ENCODE measurements around the gene MORN1. TPM values are rescaled to one million over a fixed set of nuclear protein-coding genes. Genes with fewer than 3 reads are reported as not detected.
A peak's percentile ranks its signal among the peaks of the same experiment; 100 is the strongest.

Gene MORN1
- total and polyA plus RNA-seq, 9 of the 15 experiments (the other 6 are each of a cell fraction or from before 2014, with no cell fraction given) = 0.24 to 9.3 (median 4.2) TPM

DNA sequence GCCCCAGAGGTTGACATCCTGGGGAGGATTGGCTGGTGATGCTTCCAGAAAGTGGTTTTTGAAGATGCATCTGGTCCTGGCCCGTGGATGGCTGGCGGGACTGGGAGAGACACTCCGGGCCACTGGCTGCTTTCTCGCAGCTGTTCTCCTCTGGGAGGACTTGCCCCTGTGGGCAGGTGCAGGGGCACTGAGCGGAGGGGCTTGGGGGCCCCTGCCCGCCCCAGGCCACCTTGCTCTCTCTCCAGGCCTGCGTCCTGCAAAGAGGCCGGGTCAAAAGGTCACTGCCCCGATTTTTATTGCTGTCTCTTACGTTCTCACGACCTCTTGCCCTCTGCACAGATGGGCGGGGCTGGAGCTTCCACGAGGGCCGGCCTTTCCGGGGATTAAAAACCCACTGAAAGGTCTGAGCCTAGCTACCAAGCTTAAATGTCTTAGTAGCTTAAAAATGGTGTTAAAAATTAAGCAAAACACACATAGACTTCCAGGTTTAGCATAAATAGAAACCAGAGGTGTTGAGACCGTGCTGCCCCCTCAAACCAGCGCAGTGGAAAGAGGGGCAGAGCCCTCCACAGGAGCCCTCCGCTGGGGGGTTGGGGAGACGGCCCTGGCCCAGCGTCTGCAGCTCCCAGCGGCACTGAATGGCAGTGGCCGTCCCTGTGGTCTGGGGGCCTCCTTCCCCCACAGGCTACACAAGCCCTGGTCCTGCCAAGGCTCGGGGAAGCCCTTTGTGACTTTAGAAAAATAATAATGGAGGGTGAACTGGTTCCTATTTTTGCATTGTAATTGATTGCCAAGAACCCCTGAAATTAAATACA is 119.3 kb downstream of the MORN1 start (continued):
- TF ChIP-seq NR2C1 (IDR thresholded peaks at IDR 0.05) (no peak), NR2C1 (tag; IDR thresholded peaks at IDR 0.05) (0 out of 2 replicates have a peak, but pooled peaks have one; percentile 30), PHF20 (IDR thresholded peaks at IDR 0.05; ENCODE audit: partially characterized antibody) (no peak)

Other genes with a start within 250 kb of the MORN1 start
Only the 7 nearest of the 10 such genes appear.
- gene SKI, start 163.2 kb downstream of the MORN1 start, total RNA-seq (2014; rRNA removed) = 10.8 and 16.6 TPM in 2 replicates
- 2.8 and 3.2 TPM in 2 replicates for gene SKI, start 163.2 kb downstream of the MORN1 start, total RNA-seq (2014; rRNA removed; fragmentation: Illumina TruSeq; extraction: Trizol)
- gene SKI, start 163.2 kb downstream of the MORN1 start, total RNA-seq (2015; rRNA removed; fragmentation: Illumina TruSeq; extraction: Trizol) = 4.6 and 5.6 TPM in 2 replicates
- 55.4 and 60.5 TPM in 2 replicates for gene SKI, start 163.2 kb downstream of the MORN1 start, total RNA-seq (2021)
- 3.1 and 4.6 TPM in 2 replicates for gene SKI, start 163.2 kb downstream of the MORN1 start, polyA plus RNA-seq (2011; rRNA removed)
- 15.8 and 21.4 TPM in 2 replicates for gene SKI, start 163.2 kb downstream of the MORN1 start, polyA plus RNA-seq (2014; fragmentation: Illumina TruSeq; extraction: Trizol)
- gene SKI, start 163.2 kb downstream of the MORN1 start, polyA plus RNA-seq (2014; fragmentation: Nextera tagmentation; extraction: Ambion mirVana) = under 1 TPM; 0.10 to 0.39 TPM
- 16.4 and 17.0 TPM in 2 replicates for gene SKI, start 163.2 kb downstream of the MORN1 start, polyA plus RNA-seq (2014; rRNA removed)
- 63.1 and 109 TPM in 2 replicates for gene RER1, start 287 bp upstream of the MORN1 start, total RNA-seq (2014; rRNA removed)
- 183 and 211 TPM in 2 replicates for gene RER1, start 287 bp upstream of the MORN1 start, total RNA-seq (2014; rRNA removed; fragmentation: Illumina TruSeq; extraction: Trizol)
- gene RER1, start 287 bp upstream of the MORN1 start, total RNA-seq (2015; rRNA removed; fragmentation: Illumina TruSeq; extraction: Trizol) = 146 and 153 TPM in 2 replicates
- gene RER1, start 287 bp upstream of the MORN1 start, total RNA-seq (2021) = 219 and 235 TPM in 2 replicates
- gene RER1, start 287 bp upstream of the MORN1 start, polyA plus RNA-seq (2011; rRNA removed) = 316 and 354 TPM in 2 replicates
- gene RER1, start 287 bp upstream of the MORN1 start, polyA plus RNA-seq (2014; fragmentation: Illumina TruSeq; extraction: Trizol) = 299 and 323 TPM in 2 replicates
- gene RER1, start 287 bp upstream of the MORN1 start, polyA plus RNA-seq (2014; fragmentation: Nextera tagmentation; extraction: Ambion mirVana) = 10 to 100 TPM; 19.6 to 34.5 TPM
- 216 and 249 TPM in 2 replicates for gene RER1, start 287 bp upstream of the MORN1 start, polyA plus RNA-seq (2014; rRNA removed)
- gene PEX10, start 21.0 kb upstream of the MORN1 start, total RNA-seq (2014; rRNA removed) = 24.5 and 26.2 TPM in 2 replicates
- 5.6 and 5.7 TPM in 2 replicates for gene PEX10, start 21.0 kb upstream of the MORN1 start, total RNA-seq (2014; rRNA removed; fragmentation: Illumina TruSeq; extraction: Trizol)
- gene PEX10, start 21.0 kb upstream of the MORN1 start, total RNA-seq (2015; rRNA removed; fragmentation: Illumina TruSeq; extraction: Trizol) = 8.4 and 9.3 TPM in 2 replicates
- 18.2 and 18.7 TPM in 2 replicates for gene PEX10, start 21.0 kb upstream of the MORN1 start, total RNA-seq (2021)
- 8.7 and 9.4 TPM in 2 replicates for gene PEX10, start 21.0 kb upstream of the MORN1 start, polyA plus RNA-seq (2011; rRNA removed)
- gene PEX10, start 21.0 kb upstream of the MORN1 start, polyA plus RNA-seq (2014; fragmentation: Illumina TruSeq; extraction: Trizol) = 6.4 and 10.6 TPM in 2 replicates
- under 1 TPM; 0.03 to 0.11 TPM for gene PEX10, start 21.0 kb upstream of the MORN1 start, polyA plus RNA-seq (2014; fragmentation: Nextera tagmentation; extraction: Ambion mirVana)
- gene PEX10, start 21.0 kb upstream of the MORN1 start, polyA plus RNA-seq (2014; rRNA removed) = 18.8 and 22.5 TPM in 2 replicates
- gene PLCH2, start 84.7 kb upstream of the MORN1 start, total RNA-seq (2014; rRNA removed) = not detected in 2 replicates
- not detected in 2 replicates for gene PLCH2, start 84.7 kb upstream of the MORN1 start, total RNA-seq (2014; rRNA removed; fragmentation: Illumina TruSeq; extraction: Trizol)
- gene PLCH2, start 84.7 kb upstream of the MORN1 start, total RNA-seq (2015; rRNA removed; fragmentation: Illumina TruSeq; extraction: Trizol) = not detected in 2 replicates
- 0.04 and 0.16 TPM in 2 replicates for gene PLCH2, start 84.7 kb upstream of the MORN1 start, total RNA-seq (2021)
- gene PLCH2, start 84.7 kb upstream of the MORN1 start, polyA plus RNA-seq (2011; rRNA removed) = not detected in 2 replicates
- gene PLCH2, start 84.7 kb upstream of the MORN1 start, polyA plus RNA-seq (2014; fragmentation: Illumina TruSeq; extraction: Trizol) = not detected in 2 replicates
- not detected for gene PLCH2, start 84.7 kb upstream of the MORN1 start, polyA plus RNA-seq (2014; fragmentation: Nextera tagmentation; extraction: Ambion mirVana)
- gene PLCH2, start 84.7 kb upstream of the MORN1 start, polyA plus RNA-seq (2014; rRNA removed) = not detected in 2 replicates
- gene PANK4, start 135.0 kb upstream of the MORN1 start, total RNA-seq (2014; rRNA removed) = 39.6 and 50.7 TPM in 2 replicates
- 15.3 and 19.2 TPM in 2 replicates for gene PANK4, start 135.0 kb upstream of the MORN1 start, total RNA-seq (2014; rRNA removed; fragmentation: Illumina TruSeq; extraction: Trizol)
- 29.7 and 32.0 TPM in 2 replicates for gene PANK4, start 135.0 kb upstream of the MORN1 start, total RNA-seq (2015; rRNA removed; fragmentation: Illumina TruSeq; extraction: Trizol)
- gene PANK4, start 135.0 kb upstream of the MORN1 start, total RNA-seq (2021) = 55.6 and 61.3 TPM in 2 replicates
- 23.3 and 39.3 TPM in 2 replicates for gene PANK4, start 135.0 kb upstream of the MORN1 start, polyA plus RNA-seq (2011; rRNA removed)
- gene PANK4, start 135.0 kb upstream of the MORN1 start, polyA plus RNA-seq (2014; fragmentation: Illumina TruSeq; extraction: Trizol) = 31.5 and 31.8 TPM in 2 replicates
- gene PANK4, start 135.0 kb upstream of the MORN1 start, polyA plus RNA-seq (2014; fragmentation: Nextera tagmentation; extraction: Ambion mirVana) = 1 to 10 TPM in 1 of 2 experiments, under 1 TPM in 1; 0.93 to 1.4 TPM
- 41.3 and 42.3 TPM in 2 replicates for gene PANK4, start 135.0 kb upstream of the MORN1 start, polyA plus RNA-seq (2014; rRNA removed)
- not detected in 2 replicates for gene HES5, start 138.7 kb upstream of the MORN1 start, total RNA-seq (2014; rRNA removed)
- not detected in 2 replicates for gene HES5, start 138.7 kb upstream of the MORN1 start, total RNA-seq (2014; rRNA removed; fragmentation: Illumina TruSeq; extraction: Trizol)
- gene HES5, start 138.7 kb upstream of the MORN1 start, total RNA-seq (2015; rRNA removed; fragmentation: Illumina TruSeq; extraction: Trizol) = not detected in 2 replicates
- gene HES5, start 138.7 kb upstream of the MORN1 start, total RNA-seq (2021) = not detected in 2 replicates
- gene HES5, start 138.7 kb upstream of the MORN1 start, polyA plus RNA-seq (2011; rRNA removed) = not detected in 2 replicates
- not detected in 2 replicates for gene HES5, start 138.7 kb upstream of the MORN1 start, polyA plus RNA-seq (2014; fragmentation: Illumina TruSeq; extraction: Trizol)
- not detected for gene HES5, start 138.7 kb upstream of the MORN1 start, polyA plus RNA-seq (2014; fragmentation: Nextera tagmentation; extraction: Ambion mirVana)
- not detected in 2 replicates for gene HES5, start 138.7 kb upstream of the MORN1 start, polyA plus RNA-seq (2014; rRNA removed)
- gene TNFRSF14, start 164.8 kb upstream of the MORN1 start, total RNA-seq (2014; rRNA removed) = 0.68 and 0.73 TPM in 2 replicates
- 0.11 and 0.16 TPM in 2 replicates for gene TNFRSF14, start 164.8 kb upstream of the MORN1 start, total RNA-seq (2014; rRNA removed; fragmentation: Illumina TruSeq; extraction: Trizol)
- gene TNFRSF14, start 164.8 kb upstream of the MORN1 start, total RNA-seq (2015; rRNA removed; fragmentation: Illumina TruSeq; extraction: Trizol) = 1.1 and 1.3 TPM in 2 replicates
- gene TNFRSF14, start 164.8 kb upstream of the MORN1 start, total RNA-seq (2021) = 1.8 and 2.1 TPM in 2 replicates
- 0.68 and 1.3 TPM in 2 replicates for gene TNFRSF14, start 164.8 kb upstream of the MORN1 start, polyA plus RNA-seq (2011; rRNA removed)
- gene TNFRSF14, start 164.8 kb upstream of the MORN1 start, polyA plus RNA-seq (2014; fragmentation: Illumina TruSeq; extraction: Trizol) = 0.58 and 0.89 TPM in 2 replicates
- gene TNFRSF14, start 164.8 kb upstream of the MORN1 start, polyA plus RNA-seq (2014; fragmentation: Nextera tagmentation; extraction: Ambion mirVana) = not detected
- gene TNFRSF14, start 164.8 kb upstream of the MORN1 start, polyA plus RNA-seq (2014; rRNA removed) = 1.6 and 2.3 TPM in 2 replicates

Measured in K562 (cell line).